ENCODE results near the gene PCDHGB6. TPM values are rescaled to one million over a fixed set of nuclear protein-coding genes. Genes with fewer than 3 reads are reported as not detected.
"Not testable (repeated sequence)": the region's sequence is repeated elsewhere in the genome, so short reads cannot be mapped to it uniquely, and the experiment has no call there.

The PCDHGB6 gene
- total RNA-seq, result not detected

GRCh38 chr5:141407790-141408505 lies at the start of gene PCDHGB6:
PCDHGB6 (plus strand) TSS chr5:141408021; CDS start chr5:141408203, 182 bp downstream.
- intact Hi-C loops (cut with DNase I, micrococcal nuclease), result loop anchor here (5.0 to 10.0 kb wide), 2 partner anchors 36 to 533 kb away; partner anchors contain the start of genes PCDHGA6 (in 2 of the 2), PCDHGB3 (in 2 of the 2) and PCDHA12 (in 1 of the 2)
- ATAC-seq, result peak; percentile 80
- Mint-ChIP-seq H3K9me3 (ENCODE audit: low read depth) (peaks cover 19% of the 10 kb centered on the region), H3K36me3 (ENCODE audit: low read depth) (peaks cover 16% of the 10 kb centered on the region), H3K27me3 (peaks cover 60% of the 10 kb centered on the region), H3K4me3 (peak within 1 kb of the TSS; percentile 48)
- peak; percentile 74 for DNase-seq
- POLR2A ChIA-PET, H3K27ac Mint-ChIP-seq, H3K4me1 Mint-ChIP-seq: not testable (repeated sequence)
- CTCF ChIA-PET, result interaction anchor here (1.0 to 3.9 kb wide), 17 partner anchors 9 to 226 kb away, joined by 3 to 23 read pairs (median 4); partner anchors contain the start of genes DIAPH1, PCDHGA1, PCDHGA11 and PCDHGA12

- DNase-seq, result no peak
- ATAC-seq, result peak; percentile 19
- intact Hi-C loops (cut with DNase I, micrococcal nuclease), result loop anchor here (5.0 to 10.0 kb wide), 5 partner anchors 115 to 565 kb away; partner anchors contain the start of genes PCDHA12 (in 1 of the 2), PCDHA2 (in 1 of the 2), PCDHA8 (in 1 of the 2) and PCDHA9 (in 1 of the 2)
- H3K4me1 Mint-ChIP-seq, result peaks cover 2% of the 10 kb centered on the region
- H3K9me3 Mint-ChIP-seq (ENCODE audit: low read depth), result peaks cover 32% of the 10 kb centered on the region
- H3K36me3 Mint-ChIP-seq (ENCODE audit: low read depth), result peaks cover 26% of the 10 kb centered on the region
- peaks cover 76% of the 10 kb centered on the region for H3K27me3 Mint-ChIP-seq
- CTCF ChIA-PET, result interaction anchor here (1.0 to 2.4 kb wide), 5 partner anchors 10 to 204 kb away, joined by 3 to 6 read pairs (median 4); partner anchors contain the start of gene PCDHGA12
- POLR2A ChIA-PET, result no interaction called here
- H3K27ac Mint-ChIP-seq, result no peak within 1 kb of the TSS
- H3K4me3 Mint-ChIP-seq, result peak within 1 kb of the TSS; percentile 61
Measured at GRCh38 chr5:141359790-141360426, 47.9 kb upstream of the PCDHGB6 start, which contains the start of gene PCDHGB2. PCDHGB2 (plus strand) TSS chr5:141359994; CDS start chr5:141360136, 142 bp downstream.

GRCh38 chr5:141360685-141361084 lies 47.1 kb upstream of the PCDHGB6 start:
- Mint-ChIP-seq H3K27ac (no peak overlapping the region), H3K9me3 (ENCODE audit: low read depth) (peaks cover 38% of the 10 kb centered on the region), H3K36me3 (ENCODE audit: low read depth) (peaks cover 34% of the 10 kb centered on the region), H3K4me1 (peaks cover 2% of the 10 kb centered on the region), H3K27me3 (peaks cover 80% of the 10 kb centered on the region), H3K4me3 (no peak overlapping the region)
- intact Hi-C loops (cut with DNase I, micrococcal nuclease), result loop anchor here (5.0 to 10.0 kb wide), 5 partner anchors 116 to 566 kb away; partner anchors contain the start of genes PCDHA12 (in 1 of the 2), PCDHA2 (in 1 of the 2), PCDHA8 (in 1 of the 2) and PCDHA9 (in 1 of the 2)
- ChIA-PET CTCF (interaction anchor here (1.1 kb wide), 1 partner anchor 25 kb away, joined by 3 read pairs; no protein-coding TSS in a partner anchor), POLR2A (no interaction called here)
- DNase-seq (no peak), ATAC-seq (no peak)

- Mint-ChIP-seq H3K4me3 (no peak overlapping the region), H3K27me3 (peaks cover 73% of the 10 kb centered on the region), H3K27ac (no peak overlapping the region), H3K4me1 (peaks cover 2% of the 10 kb centered on the region), H3K9me3 (ENCODE audit: low read depth) (peaks cover 40% of the 10 kb centered on the region), H3K36me3 (ENCODE audit: low read depth) (peaks cover 38% of the 10 kb centered on the region)
- ATAC-seq (no peak), DNase-seq (no peak)
- POLR2A ChIA-PET, result no interaction called here
- intact Hi-C loops (cut with DNase I, micrococcal nuclease), result loop anchor here (1.0 to 10.0 kb wide), 6 partner anchors 12 to 568 kb away; partner anchors contain the start of genes PCDHA12 (in 1 of the 2), PCDHA2 (in 1 of the 2), PCDHA8 (in 1 of the 2) and PCDHA9 (in 1 of the 2)
- CTCF ChIA-PET, result interaction anchor here (0.5 to 1.0 kb wide), 3 partner anchors 150 to 1429 kb away, joined by 3 read pairs; no protein-coding TSS in a partner anchor
Measured at GRCh38 chr5:141362719-141363118, 45.1 kb upstream of the PCDHGB6 start.

GRCh38 chr5:141363952-141364660 lies 43.7 kb upstream of the PCDHGB6 start, which contains the start of gene PCDHGA5:
PCDHGA5 (plus strand) TSS chr5:141364162; CDS start chr5:141364331, 169 bp downstream.
- intact Hi-C loops (cut with DNase I, micrococcal nuclease), result loop anchor here (5.0 to 10.0 kb wide), 5 partner anchors 119 to 569 kb away; partner anchors contain the start of genes PCDHA12 (in 1 of the 2), PCDHA2 (in 1 of the 2), PCDHA8 (in 1 of the 2) and PCDHA9 (in 1 of the 2)
- Mint-ChIP-seq H3K9me3 (ENCODE audit: low read depth) (peaks cover 40% of the 10 kb centered on the region), H3K4me1 (peaks cover 2% of the 10 kb centered on the region), H3K36me3 (ENCODE audit: low read depth) (peaks cover 38% of the 10 kb centered on the region), H3K27ac (no peak within 1 kb of the TSS), H3K4me3 (no peak within 1 kb of the TSS), H3K27me3 (peaks cover 71% of the 10 kb centered on the region)
- CTCF ChIA-PET, result interaction anchor here (0.6 to 1.7 kb wide), 7 partner anchors 9 to 188 kb away, joined by 3 to 4 read pairs (median 3); partner anchors contain the start of genes PCDHGA2, PCDHGA4 and PCDHGB6
- DNase-seq (no peak), ATAC-seq (no peak)
- POLR2A ChIA-PET, result no interaction called here

- DNase-seq (no peak), ATAC-seq (no peak)
- intact Hi-C loops (cut with DNase I, micrococcal nuclease), result loop anchor here (10.0 kb wide), 4 partner anchors 121 to 571 kb away; partner anchors contain the start of genes PCDHA12 (in 1 of the 2), PCDHA2 (in 1 of the 2), PCDHA8 (in 1 of the 2) and PCDHA9 (in 1 of the 2)
- H3K36me3 Mint-ChIP-seq (ENCODE audit: low read depth), result peaks cover 38% of the 10 kb centered on the region
- ChIA-PET CTCF (no interaction called here), POLR2A (no interaction called here)
- H3K27me3 Mint-ChIP-seq, result peaks cover 69% of the 10 kb centered on the region
- peaks cover 3% of the 10 kb centered on the region for H3K4me1 Mint-ChIP-seq
- peaks cover 28% of the 10 kb centered on the region for H3K9me3 Mint-ChIP-seq (ENCODE audit: low read depth)
- H3K27ac Mint-ChIP-seq, result no peak overlapping the region
- no peak overlapping the region for H3K4me3 Mint-ChIP-seq
Measured at GRCh38 chr5:141366016-141366896, 41.6 kb upstream of the PCDHGB6 start.

- H3K4me3 Mint-ChIP-seq, result peak within 1 kb of the TSS; percentile 52
- peaks cover 61% of the 10 kb centered on the region for H3K27me3 Mint-ChIP-seq
- CTCF ChIA-PET, result interaction anchor here (0.6 to 3.0 kb wide), 19 partner anchors 9 to 235 kb away, joined by 3 to 15 read pairs (median 5); partner anchors contain the start of genes PCDHB15, PCDHB5, PCDHGA1 and PCDHGA10
- no peak within 1 kb of the TSS for H3K27ac Mint-ChIP-seq
- POLR2A ChIA-PET, result interaction anchor here (0.6 kb wide), 1 partner anchor 50 kb away, joined by 4 read pairs; no protein-coding TSS in a partner anchor
- peak; percentile 63 for DNase-seq
- H3K9me3 Mint-ChIP-seq (ENCODE audit: low read depth), result peaks cover 30% of the 10 kb centered on the region
- H3K4me1 Mint-ChIP-seq, result peaks cover 3% of the 10 kb centered on the region
- peak; percentile 76 for ATAC-seq
- peaks cover 34% of the 10 kb centered on the region for H3K36me3 Mint-ChIP-seq (ENCODE audit: low read depth)
- intact Hi-C loops (cut with DNase I, micrococcal nuclease), result loop anchor here (5.0 to 10.0 kb wide), 6 partner anchors 37 to 578 kb away; partner anchors contain the start of genes PCDHA2 (in 2 of the 2), PCDHGB6 (in 2 of the 2), PCDHA12 (in 1 of the 2) and PCDHA8 (in 1 of the 2)
Measured at GRCh38 chr5:141369994-141370848, 37.6 kb upstream of the PCDHGB6 start, which contains the start of gene PCDHGB3. PCDHGB3 (plus strand) TSS chr5:141370242; CDS start chr5:141370395, 153 bp downstream.

GRCh38 chr5:141371572-141372475 lies 36.0 kb upstream of the PCDHGB6 start:
- ATAC-seq (no peak), DNase-seq (no peak)
- H3K4me3 Mint-ChIP-seq, result no peak overlapping the region
- peaks cover 58% of the 10 kb centered on the region for H3K27me3 Mint-ChIP-seq
- peaks cover 25% of the 10 kb centered on the region for H3K36me3 Mint-ChIP-seq (ENCODE audit: low read depth)
- H3K27ac Mint-ChIP-seq, result no peak overlapping the region
- peaks cover 32% of the 10 kb centered on the region for H3K9me3 Mint-ChIP-seq (ENCODE audit: low read depth)
- POLR2A ChIA-PET, result no interaction called here
- CTCF ChIA-PET, result interaction anchor here (1.0 to 3.0 kb wide), 4 partner anchors 41 to 149 kb away, joined by 3 to 15 read pairs (median 7); partner anchors contain the start of genes PCDHB14, PCDHB15, PCDHGA10 and PCDHGA11
- intact Hi-C loops (cut with DNase I, micrococcal nuclease), result loop anchor here (5.0 kb wide), 2 partner anchors 35 to 580 kb away; partner anchors contain the start of genes PCDHGB6 (in 2 of the 2) and PCDHA2 (in 1 of the 2)
- peaks cover 3% of the 10 kb centered on the region for H3K4me1 Mint-ChIP-seq
